Mesodermal cell (in vitro differentiated cells): ENCODE results near the gene GPR3.

ENCODE experiments used
- H3K27ac ChIP-seq: 2 replicates; pipeline ENCODE4 v1.7.0; 2013; ENCODE audit warnings: mild to moderate bottlenecking, low read depth, low read length, moderate library complexity; ENCODE audit not compliant: severe bottlenecking
- H3K36me3 ChIP-seq: 2 replicates; pipeline ENCODE4 v1.7.1; 2013; ENCODE audit warnings: mild to moderate bottlenecking, low read length, moderate library complexity; ENCODE audit not compliant: control insufficient read depth, insufficient read depth
- H3K4me1 ChIP-seq: one replicate; pipeline ENCODE4 v1.7.1; 2013; ENCODE audit warnings: mild to moderate bottlenecking, low read length; ENCODE audit not compliant: insufficient read depth, control insufficient read depth, poor library complexity, severe bottlenecking
- H3K4me3 ChIP-seq: 2 replicates; pipeline ENCODE4 v1.7.0; 2013; ENCODE audit warnings: low read length, control low read depth, mild to moderate bottlenecking; ENCODE audit not compliant: insufficient read depth, poor library complexity, severe bottlenecking; ENCODE audit errors: extremely low read depth
- H3K9me3 ChIP-seq: 2 replicates; pipeline ENCODE4 v1.7.1; 2013; ENCODE audit warnings: mild to moderate bottlenecking, low read length, moderate library complexity; ENCODE audit not compliant: control insufficient read depth
- WGBS, 2 experiments: methylation state at CpG; one replicate each; pipeline ENCODE4 v1.1.5; 2013; ENCODE audit warnings: missing lambda C conversion rate in 2 of 2; ENCODE audit not compliant: insufficient coverage in 2 of 2; 5-methylcytosine and 5-hydroxymethylcytosine counted together

The GPR3 gene

DNA sequence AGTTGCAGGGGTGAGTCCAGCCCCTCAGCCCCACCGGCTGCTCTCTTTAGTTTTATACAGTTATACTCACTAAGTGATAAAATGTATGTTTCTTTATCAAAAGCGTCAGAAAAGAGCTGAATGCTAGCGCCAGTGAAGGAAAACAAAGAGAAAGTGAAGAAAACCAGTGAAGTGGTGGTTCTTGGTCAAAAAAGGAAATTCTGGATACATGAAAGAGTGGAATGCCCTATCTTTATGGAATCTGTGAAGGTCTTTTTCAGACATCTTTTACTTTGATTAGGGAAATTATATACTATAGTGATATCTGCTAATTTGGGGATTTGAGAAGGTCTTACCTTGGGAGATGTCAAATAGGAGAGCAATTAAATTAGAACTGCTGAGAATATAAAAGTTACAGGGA lies 41.3 kb downstream of the GPR3 start:
- Histone ChIP-seq H3K9me3 (no peaks in the 10 kb centered on the region), H3K27ac (no peak overlapping the region), H3K4me3 (no peak overlapping the region), H3K36me3 (peaks cover 15% of the 10 kb centered on the region), H3K4me1 (peaks cover 47% of the 10 kb centered on the region)
- 94 to 100% methylated on average over 2 of the region's 3 CpGs for WGBS, 2 experiments

- Histone ChIP-seq H3K9me3 (no peaks in the 10 kb centered on the region), H3K36me3 (peaks cover 16% of the 10 kb centered on the region), H3K4me1 (peaks cover 33% of the 10 kb centered on the region), H3K4me3 (no peak overlapping the region), H3K27ac (no peak overlapping the region)
- no CpG with 5 or more reads among the region's 2 CpGs for WGBS, 2 experiments
Observed at GRCh38 chr1:27435566-27436203, 43.3 kb downstream of the GPR3 start.

DNA sequence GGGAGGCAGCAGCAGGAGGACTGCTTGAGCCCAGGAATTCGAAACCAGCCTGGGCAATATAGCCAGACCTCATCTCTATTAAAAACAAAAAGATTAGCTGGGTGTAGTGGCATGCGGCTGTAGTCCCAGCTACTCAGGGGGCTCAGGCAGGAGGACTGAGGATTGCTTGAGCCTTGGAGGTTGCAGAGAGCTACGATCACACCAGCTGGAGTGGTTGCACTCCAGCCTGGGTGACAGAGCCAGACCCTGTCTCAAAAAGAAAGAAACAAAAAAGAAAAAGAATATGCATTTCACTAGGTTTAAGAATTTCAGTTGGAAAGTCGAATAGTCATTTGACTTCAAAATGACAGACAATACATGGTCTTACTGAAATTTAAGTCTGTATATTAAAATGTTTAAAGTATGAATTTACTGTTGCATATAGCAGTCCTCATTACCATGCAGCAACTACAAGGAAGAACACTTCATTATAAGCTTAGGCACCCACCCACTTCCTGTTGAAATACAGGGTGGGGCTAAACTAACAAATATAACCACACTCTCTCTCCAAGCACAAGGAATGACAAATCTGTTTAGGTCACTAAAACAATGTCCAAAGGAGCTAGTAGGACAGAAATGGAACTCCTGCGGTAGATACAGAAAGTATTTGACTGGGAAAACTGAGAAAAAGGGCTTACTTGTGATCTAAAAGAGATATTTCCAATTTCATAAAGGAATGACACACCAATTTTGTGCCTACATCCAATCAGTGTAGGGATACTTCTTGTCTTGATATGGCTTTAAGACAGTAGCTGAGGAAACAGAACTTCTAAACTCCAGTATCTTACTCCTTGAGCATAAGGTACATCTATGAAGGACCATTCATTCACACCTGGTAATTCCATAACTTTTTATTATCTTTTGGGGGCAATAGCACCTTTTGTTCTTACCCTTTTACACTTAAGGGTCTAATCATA lies 44.1 kb downstream of the GPR3 start:
- WGBS, 2 experiments: 71 to 86% methylated on average over 1 of the region's 5 CpGs
- Histone ChIP-seq H3K4me3 (no peak overlapping the region), H3K9me3 (no peaks in the 10 kb centered on the region), H3K36me3 (peaks cover 20% of the 10 kb centered on the region), H3K4me1 (peaks cover 25% of the 10 kb centered on the region), H3K27ac (peak overlapping the region; percentile 41)

- 100% methylated on average over 1 of the region's 1 CpG; no CpG with 5 or more reads in 1 of the 2 experiments for WGBS, 2 experiments
- Histone ChIP-seq H3K4me1 (peaks cover 21% of the 10 kb centered on the region), H3K9me3 (no peaks in the 10 kb centered on the region), H3K36me3 (peaks cover 21% of the 10 kb centered on the region), H3K4me3 (no peak overlapping the region), H3K27ac (no peak overlapping the region)
Observed at GRCh38 chr1:27438621-27439061, 46.2 kb downstream of the GPR3 start.

DNA sequence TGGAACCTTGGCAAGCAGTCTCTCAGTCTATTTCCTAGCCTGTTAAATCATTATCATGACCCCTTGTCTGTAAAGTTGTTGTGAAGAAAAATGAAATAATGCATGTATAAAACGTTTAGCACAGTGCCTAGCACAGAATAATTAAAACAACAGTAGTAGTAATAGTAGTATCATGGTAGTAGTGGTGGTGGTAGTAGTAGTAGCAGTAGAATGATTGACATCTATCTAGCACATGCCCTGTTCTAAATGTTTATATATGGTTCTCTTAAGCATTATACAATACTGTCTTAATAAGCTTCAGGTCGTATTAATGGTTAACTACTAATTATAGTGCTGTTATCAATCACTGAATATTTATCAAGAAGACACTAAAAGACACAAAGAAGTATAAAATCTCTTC lies 46.7 kb downstream of the GPR3 start:
- H3K36me3 ChIP-seq: peaks cover 24% of the 10 kb centered on the region
- H3K9me3 ChIP-seq: no peaks in the 10 kb centered on the region
- H3K4me1 ChIP-seq: peaks cover 21% of the 10 kb centered on the region
- H3K4me3 ChIP-seq: no peak overlapping the region
- no peak overlapping the region for H3K27ac ChIP-seq
- no CpG with 5 or more reads among the region's 2 CpGs for WGBS, 2 experiments

- WGBS, 2 experiments: no CpG with 5 or more reads among the region's 1 CpG
- peaks cover 38% of the 10 kb centered on the region for H3K36me3 ChIP-seq
- H3K9me3 ChIP-seq: no peaks in the 10 kb centered on the region
- no peak overlapping the region for H3K27ac ChIP-seq
- H3K4me3 ChIP-seq: no peak overlapping the region
- H3K4me1 ChIP-seq: peaks cover 5% of the 10 kb centered on the region
Observed at GRCh38 chr1:27444632-27445031, 52.2 kb downstream of the GPR3 start.
